Loucy (cell line): Measurements from ENCODE around the gene PTCD1.
A peak's percentile ranks its signal among the peaks of the same experiment; 100 is the strongest.

Source experiments
- H2AFZ ChIP-seq: fragments of 200-600 bp; sonication (generic); 2 replicates; pipeline ENCODE4 v1.6.0; 2016; ENCODE audit warnings: antibody characterized with exemption, mild to moderate bottlenecking, low read length, moderate library complexity
- H3F3A ChIP-seq: fragments of 200-600 bp; 2 replicates; pipeline ENCODE4 v1.6.0; 2016; ENCODE audit warnings: antibody characterized with exemption, low read depth, mild to moderate bottlenecking
- H3K27me3 ChIP-seq: fragments of 200-600 bp; sonication (generic); 2 replicates; pipeline ENCODE4 v1.6.1; 2014; ENCODE audit warnings: low read length, mild to moderate bottlenecking; ENCODE audit not compliant: insufficient read depth, poor library complexity, severe bottlenecking
- H3K36me3 ChIP-seq: fragments of 200-600 bp; sonication (generic); 2 replicates; pipeline ENCODE4 v1.6.1; 2016; ENCODE audit warnings: low read length; ENCODE audit not compliant: insufficient read depth
- H3K4me1 ChIP-seq: fragments of 200-600 bp; sonication (generic); 2 replicates; pipeline ENCODE4 v1.5.1; 2014; ENCODE audit warnings: low read length, mild to moderate bottlenecking; ENCODE audit not compliant: insufficient read depth, poor library complexity, severe bottlenecking
- H3K4me2 ChIP-seq: fragments of 200-600 bp; sonication (generic); 2 replicates; pipeline ENCODE4 v1.6.0; 2014; ENCODE audit warnings: antibody characterized with exemption, low read length, low read depth, mild to moderate bottlenecking; ENCODE audit not compliant: poor library complexity, severe bottlenecking
- H3K4me3 ChIP-seq: fragments of 200-600 bp; sonication (generic); 2 replicates; pipeline ENCODE4 v1.5.1; 2014; ENCODE audit warnings: low read length, mild to moderate bottlenecking, mixed read lengths; ENCODE audit not compliant: poor library complexity, severe bottlenecking
- H3K79me2 ChIP-seq: fragments of 200-600 bp; sonication (generic); 2 replicates; pipeline ENCODE4 v1.6.1; 2014; ENCODE audit warnings: low read length; ENCODE audit not compliant: insufficient read depth
- H3K9ac ChIP-seq: fragments of 200-600 bp; sonication (generic); 2 replicates; pipeline ENCODE4 v1.6.0; 2014; ENCODE audit warnings: mild to moderate bottlenecking, low read depth, low read length, moderate library complexity; ENCODE audit not compliant: poor library complexity, severe bottlenecking
- H3K9me2 ChIP-seq: fragments of 200-600 bp; sonication (generic); replicated peaks from 2 replicates; pipeline ENCODE4 v1.6.1; 2016; ENCODE audit warnings: low read depth, low read length, mixed read lengths
- H3K9me3 ChIP-seq: fragments of 200-600 bp; sonication (generic); 2 replicates; pipeline ENCODE4 v1.6.1; 2014; ENCODE audit warnings: mild to moderate bottlenecking, antibody characterized with exemption, low read length, low read depth; ENCODE audit not compliant: insufficient read depth
- H4K20me1 ChIP-seq: fragments of 200-600 bp; sonication (generic); 2 replicates; pipeline ENCODE4 v1.6.0; 2014; ENCODE audit warnings: antibody characterized with exemption, low read length, mild to moderate bottlenecking; ENCODE audit not compliant: insufficient read depth, poor library complexity, severe bottlenecking
- EZH2phosphoT487 ChIP-seq: fragments of 200-600 bp; IDR thresholded peaks from 2 replicates; pipeline ENCODE4 v1.6.1; 2018; ENCODE audit warnings: antibody characterized with exemption, mild to moderate bottlenecking, moderate library complexity, borderline replicate concordance
- TF ChIP-seq, protein P1 (sequence below): fragments of 200-600 bp; sonication (generic); conservative IDR thresholded peaks from 2 replicates; pipeline ENCODE4 v1.5.1; 2014; ENCODE audit warnings: mild to moderate bottlenecking, antibody characterized with exemption, low read length

PTCD1 gene

DNA sequence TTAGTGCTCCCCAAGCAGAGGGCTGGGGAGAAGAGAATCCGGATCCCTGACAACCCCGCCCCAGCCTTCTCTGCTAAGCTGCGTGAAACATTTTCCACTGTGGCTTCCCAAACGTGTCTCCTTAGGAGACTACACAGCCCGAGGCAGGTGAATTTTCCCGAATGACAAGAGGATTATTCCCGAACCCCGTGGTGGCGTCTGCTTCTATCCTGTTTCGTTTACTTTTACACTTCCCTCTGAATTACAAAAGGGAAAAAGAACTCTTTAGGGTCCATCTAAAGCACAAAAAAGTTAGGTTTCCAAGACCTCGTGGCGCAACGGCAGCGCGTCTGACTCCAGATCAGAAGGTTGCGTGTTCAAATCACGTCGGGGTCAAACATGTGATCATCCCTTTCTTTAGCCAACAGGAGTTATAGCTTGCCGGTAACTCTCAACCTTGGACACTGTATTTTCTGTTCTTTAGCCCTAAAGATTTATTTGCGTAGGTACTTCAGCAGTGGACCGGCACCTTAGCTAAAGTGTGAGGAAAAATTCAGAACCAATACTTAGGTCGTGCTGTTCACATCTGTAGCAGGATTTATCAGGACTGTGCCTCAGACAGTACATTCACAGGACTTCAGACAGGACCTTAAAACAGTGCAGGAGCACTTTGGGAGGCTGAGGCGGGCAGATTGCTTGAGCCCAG lies 30.9 kb upstream of the PTCD1 start:
- Histone ChIP-seq H4K20me1 (peaks cover 12% of the 10 kb centered on the region), H3K27me3 (no peaks in the 10 kb centered on the region), H3K4me1 (peaks cover 14% of the 10 kb centered on the region), H2AFZ (no peak overlapping the region), H3K4me2 (no peak overlapping the region), H3K4me3 (no peak overlapping the region), H3K9me3 (no peaks in the 10 kb centered on the region), H3K36me3 (no peaks in the 10 kb centered on the region), H3K9ac (no peak overlapping the region), H3F3A (no peaks in the 10 kb centered on the region), H3K79me2 (peaks cover 33% of the 10 kb centered on the region), H3K9me2 (no peaks in the 10 kb centered on the region)
- no peak for TF ChIP-seq EZH2phosphoT487
- TF ChIP-seq, protein P1, sequence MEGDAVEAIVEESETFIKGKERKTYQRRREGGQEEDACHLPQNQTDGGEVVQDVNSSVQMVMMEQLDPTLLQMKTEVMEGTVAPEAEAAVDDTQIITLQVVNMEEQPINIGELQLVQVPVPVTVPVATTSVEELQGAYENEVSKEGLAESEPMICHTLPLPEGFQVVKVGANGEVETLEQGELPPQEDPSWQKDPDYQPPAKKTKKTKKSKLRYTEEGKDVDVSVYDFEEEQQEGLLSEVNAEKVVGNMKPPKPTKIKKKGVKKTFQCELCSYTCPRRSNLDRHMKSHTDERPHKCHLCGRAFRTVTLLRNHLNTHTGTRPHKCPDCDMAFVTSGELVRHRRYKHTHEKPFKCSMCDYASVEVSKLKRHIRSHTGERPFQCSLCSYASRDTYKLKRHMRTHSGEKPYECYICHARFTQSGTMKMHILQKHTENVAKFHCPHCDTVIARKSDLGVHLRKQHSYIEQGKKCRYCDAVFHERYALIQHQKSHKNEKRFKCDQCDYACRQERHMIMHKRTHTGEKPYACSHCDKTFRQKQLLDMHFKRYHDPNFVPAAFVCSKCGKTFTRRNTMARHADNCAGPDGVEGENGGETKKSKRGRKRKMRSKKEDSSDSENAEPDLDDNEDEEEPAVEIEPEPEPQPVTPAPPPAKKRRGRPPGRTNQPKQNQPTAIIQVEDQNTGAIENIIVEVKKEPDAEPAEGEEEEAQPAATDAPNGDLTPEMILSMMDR, result no peak

DNA sequence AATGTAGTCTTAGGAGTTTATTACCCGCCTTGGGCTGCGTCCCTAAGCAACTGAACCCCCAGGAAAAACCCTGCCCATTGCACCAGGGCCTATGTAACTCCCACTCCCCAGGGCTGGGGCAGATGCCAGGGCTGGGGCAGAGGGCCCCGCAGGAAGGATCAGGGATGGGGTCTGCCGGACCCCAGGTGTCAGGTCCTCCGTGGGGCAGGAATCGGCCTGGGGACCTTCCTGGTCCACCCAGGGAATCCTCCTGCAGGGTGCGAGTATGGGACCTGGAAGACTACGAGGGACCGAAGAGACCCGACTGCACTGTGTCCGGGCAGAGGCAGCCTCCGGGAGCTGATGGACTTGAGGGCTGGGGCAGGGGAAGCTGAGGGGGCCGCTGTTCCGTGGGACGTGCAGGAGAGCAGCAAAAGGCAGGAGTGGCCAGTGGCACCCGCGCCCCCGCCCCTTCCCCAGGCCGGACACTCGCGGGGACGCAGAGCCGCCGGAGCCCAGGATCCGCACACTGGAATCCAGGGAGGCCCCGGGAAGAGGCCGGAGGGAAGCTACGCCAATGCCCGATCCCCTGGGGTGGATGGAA lies 29.8 kb upstream of the PTCD1 start:
- TF ChIP-seq EZH2phosphoT487, result no peak
- TF ChIP-seq, protein P1, result no peak
- no peaks in the 10 kb centered on the region for H3K9me2 ChIP-seq
- H3K79me2 ChIP-seq, result peaks cover 33% of the 10 kb centered on the region
- H3K4me1 ChIP-seq, result peaks cover 13% of the 10 kb centered on the region
- peaks cover 12% of the 10 kb centered on the region for H4K20me1 ChIP-seq
- no peak overlapping the region for H3K4me3 ChIP-seq
- H3K9ac ChIP-seq, result no peak overlapping the region
- no peaks in the 10 kb centered on the region for H3K27me3 ChIP-seq
- no peaks in the 10 kb centered on the region for H3F3A ChIP-seq
- no peaks in the 10 kb centered on the region for H3K9me3 ChIP-seq
- H3K36me3 ChIP-seq, result no peaks in the 10 kb centered on the region
- no peak overlapping the region for H2AFZ ChIP-seq
- H3K4me2 ChIP-seq, result no peak overlapping the region

DNA sequence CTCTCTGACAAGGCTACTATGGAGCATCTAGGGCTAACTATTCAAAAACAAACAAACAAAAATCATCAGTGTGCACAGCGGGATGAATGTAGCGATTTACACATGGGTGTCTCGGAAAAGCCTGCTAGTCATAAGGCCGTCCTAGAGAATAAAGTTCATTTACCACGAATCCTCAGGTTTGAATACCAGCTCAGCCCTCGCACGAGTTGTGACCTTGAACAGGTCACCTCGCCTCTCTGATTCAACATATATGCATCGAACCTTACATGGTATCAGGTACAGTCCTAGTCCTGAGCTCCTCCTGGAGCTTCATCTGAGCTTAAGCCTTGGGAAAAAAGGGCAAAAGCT lies 26.8 kb upstream of the PTCD1 start:
- peak overlapping the region; percentile 97 for H3K4me2 ChIP-seq
- H3K9me2 ChIP-seq, result no peaks in the 10 kb centered on the region
- H3K9me3 ChIP-seq, result no peaks in the 10 kb centered on the region
- H3K27me3 ChIP-seq, result no peaks in the 10 kb centered on the region
- no peak for TF ChIP-seq EZH2phosphoT487
- TF ChIP-seq, protein P1, result no peak
- peak overlapping the region; percentile 83 for H3K4me3 ChIP-seq
- peaks cover 20% of the 10 kb centered on the region for H3K4me1 ChIP-seq
- H3F3A ChIP-seq, result no peaks in the 10 kb centered on the region
- 0 out of 2 replicates have a peak overlapping the region, but pooled peaks have one; percentile 99 for H2AFZ ChIP-seq
- H3K79me2 ChIP-seq, result peaks cover 54% of the 10 kb centered on the region
- no peaks in the 10 kb centered on the region for H3K36me3 ChIP-seq
- H3K9ac ChIP-seq, result peak overlapping the region; percentile 86
- peaks cover 29% of the 10 kb centered on the region for H4K20me1 ChIP-seq
